Heart left ventricle (tissue), 13 donors: Measurements from ENCODE around the gene SMARCC1.

Experiments
- CTCF ChIP-seq, 12 donors: fragments of 200-600 bp; sonication (generic) in 4 of 12; IDR thresholded peaks; one replicate each; pipeline versions ENCODE4 v1.5.0 to v1.8.0; 2018 to 2022; ENCODE audit warnings: antibody characterized with exemption in 12 of 12, mild to moderate bottlenecking in 5 of 12
- POLR2A ChIP-seq, 2 donors: fragments of 450-650 bp; IDR thresholded peaks; one replicate each; pipeline ENCODE4 v1.6.1; 2017; ENCODE audit warnings: antibody characterized with exemption in 2 of 2, mild to moderate bottlenecking in 2 of 2, moderate library complexity in 2 of 2
- donor health status: ischemic (EF 13 %, LVEDD 7.1; RV severe dilation, severe dysfunction).
- donor health status: DM: no; HTN: yes; CAD: no.
- donor health status: DM: no; HTN: no; CAD: no.
- donor health status: ischemic (EF 25% LVEDD 6.9; RV normal size, moderate dysfunction).
- donor health status: ischemic (EF 25% LVEDD 5.7; RV mildly dilated, moderate dysfunction).
- donor health status: ischemic (EF 35%, LVEDD 5.7; RV mildly dilated, moderate dysfunction).
- donor health status: nonischemic (EF 11% LVEDD 7.7; RV severe dilation, severe dysfunction).
- donor health status: DM: yes; HTN: yes; CAD: no.
- donor health status: PGD.
- donor health status: ischemic (EF 29% LVEDD 5.4; RV normal size, mild dysfunction).
- donor health status: nonischemic (EF 23%, LVEDD 6.1; RV moderate dilation, normal function).

DNA sequence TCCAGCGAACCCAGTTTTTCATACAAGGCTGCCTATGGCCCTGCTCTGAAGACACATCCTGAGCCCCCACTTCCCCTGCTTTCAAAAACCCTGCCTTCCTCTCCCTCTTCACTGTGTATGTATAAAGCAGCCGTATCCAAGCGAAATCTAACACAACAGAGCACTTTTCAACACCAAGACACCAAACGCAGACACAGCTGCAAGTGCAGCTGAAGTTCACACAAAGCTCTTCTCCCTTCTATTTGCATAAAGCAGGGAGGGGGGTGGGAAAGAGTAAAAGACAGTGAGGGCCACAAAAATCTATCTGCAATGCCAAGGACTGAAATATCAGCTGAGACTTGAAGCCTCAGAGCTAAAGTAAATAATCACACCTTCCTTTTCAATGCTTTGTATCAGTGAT is 168.0 kb downstream of the SMARCC1 start:
- TF ChIP-seq CTCF (IDR thresholded peaks at IDR 0.05) (no peak), POLR2A (IDR thresholded peaks at IDR 0.05) (no peak)
